HEK293 (cell line): Measurements from ENCODE around the gene KRCC1.

Source experiments
- CTCF ChIA-PET: fragments of 350-600 bp; formaldehyde crosslinking; extraction: SDS; loops from one replicate; lab custom pipeline; 2021; ENCODE audit warnings: antibody characterized with exemption; lab: Yijun Ruan, JAX
- POLR2A ChIA-PET: fragments of 300-600 bp; formaldehyde crosslinking; extraction: SDS; loops from one replicate; lab custom pipeline; 2020; ENCODE audit warnings: antibody characterized with exemption, inconsistent platforms; lab: Yijun Ruan, JAX
- H3K27ac ChIP-seq: fragments of 200-500 bp; sonication (Bioruptor generic); 2 replicates; pipeline ENCODE4 v1.5.1; 2014; ENCODE audit warnings: low read depth, low read length, control low read depth, inconsistent platforms; ENCODE audit errors: extremely low read depth
- H3K36me3 ChIP-seq, 2 experiments: fragments of 200-500 bp in 1 of 2; sonication (Bioruptor generic) in 1 of 2; 1 replicate in 1 of 2; 2 replicates in 1 of 2; pipeline ENCODE4 v1.5.1; 2014 to 2017; ENCODE audit warnings: inconsistent platforms in 2 of 2, low read length in 2 of 2; ENCODE audit not compliant: control insufficient read depth in 2 of 2, insufficient read depth in 1 of 2
- H3K4me1 ChIP-seq: fragments of 200-500 bp; sonication (Bioruptor generic); 2 replicates; pipeline ENCODE4 v1.5.1; 2014; ENCODE audit warnings: mild to moderate bottlenecking, low read length, inconsistent platforms; ENCODE audit not compliant: control insufficient read depth, insufficient read depth
- H3K4me3 ChIP-seq: 2 replicates; pipeline ENCODE4 v1.5.1; 2011; ENCODE audit warnings: low read depth, mild to moderate bottlenecking, control low read depth, low read length, moderate library complexity
- H3K9me3 ChIP-seq: fragments of 200-500 bp; sonication (Bioruptor generic); 2 replicates; pipeline ENCODE4 v1.5.1; 2014; ENCODE audit warnings: low read depth, low read length, inconsistent platforms; ENCODE audit not compliant: control insufficient read depth, insufficient read depth
- HOXC10 ChIP-seq: sonication (generic); formaldehyde crosslinking; IDR thresholded peaks from 2 replicates; pipeline ENCODE4 v1.8.1; 2023; ENCODE audit warnings: mild to moderate bottlenecking, missing genetic modification reagents
- KLF10 ChIP-seq: fragments of 450-650 bp; IDR thresholded peaks from 2 replicates; pipeline ENCODE4 v1.5.1; 2018; ENCODE audit warnings: missing biosample characterization, mild to moderate bottlenecking, missing genetic modification characterization
- KLF17 ChIP-seq: fragments of 450-650 bp; formaldehyde crosslinking; IDR thresholded peaks from 2 replicates; pipeline ENCODE4 v1.5.1; 2016; ENCODE audit warnings: missing biosample characterization, missing genetic modification characterization
- KLF8 ChIP-seq: fragments of 450-650 bp; formaldehyde crosslinking; IDR thresholded peaks from 2 replicates; pipeline ENCODE4 v1.5.1; 2016; ENCODE audit warnings: missing biosample characterization, missing genetic modification characterization
- SCRT1 ChIP-seq: fragments of 450-650 bp; formaldehyde crosslinking; IDR thresholded peaks from 2 replicates; pipeline ENCODE4 v1.5.1; 2016; ENCODE audit warnings: missing biosample characterization, missing genetic modification characterization, borderline replicate concordance
- SP2 ChIP-seq: fragments of 450-650 bp; formaldehyde crosslinking; IDR thresholded peaks from 2 replicates; pipeline ENCODE4 v1.5.1; 2016; ENCODE audit warnings: missing biosample characterization, missing genetic modification characterization
- TCF7L2 ChIP-seq: IDR thresholded peaks from 2 replicates; pipeline ENCODE4 v1.6.1; 2011; ENCODE audit warnings: low read depth, mild to moderate bottlenecking, inconsistent platforms, low read length, moderate library complexity, borderline replicate concordance
- YY2 ChIP-seq: fragments of 450-650 bp; formaldehyde crosslinking; IDR thresholded peaks from 2 replicates; pipeline ENCODE4 v1.5.1; 2016; ENCODE audit warnings: missing biosample characterization, missing genetic modification characterization
- ZBTB48 ChIP-seq: fragments of 450-650 bp; formaldehyde crosslinking; IDR thresholded peaks from 2 replicates; pipeline ENCODE4 v1.5.1; 2016; ENCODE audit warnings: missing biosample characterization, missing genetic modification characterization
- ZFP69B ChIP-seq: fragments of 450-650 bp; formaldehyde crosslinking; IDR thresholded peaks from 2 replicates; pipeline ENCODE4 v1.5.1; 2016; ENCODE audit warnings: missing biosample characterization, missing genetic modification characterization
- ZNF112 ChIP-seq: fragments of 450-650 bp; formaldehyde crosslinking; IDR thresholded peaks from 2 replicates; pipeline ENCODE4 v1.5.0; 2017; ENCODE audit warnings: missing biosample characterization, missing genetic modification characterization
- ZNF140 ChIP-seq: fragments of 450-650 bp; formaldehyde crosslinking; IDR thresholded peaks from 2 replicates; pipeline ENCODE4 v1.5.1; 2016; ENCODE audit warnings: missing biosample characterization, missing genetic modification characterization
- ZNF248 ChIP-seq: fragments of 450-650 bp; formaldehyde crosslinking; IDR thresholded peaks from 2 replicates; pipeline ENCODE4 v1.5.1; 2017; ENCODE audit warnings: missing biosample characterization, missing genetic modification characterization
- ZNF302 ChIP-seq: fragments of 450-650 bp; formaldehyde crosslinking; IDR thresholded peaks from 2 replicates; pipeline ENCODE4 v1.5.1; 2016; ENCODE audit warnings: missing biosample characterization, missing genetic modification characterization, low read depth
- ZNF488 ChIP-seq: fragments of 450-650 bp; formaldehyde crosslinking; IDR thresholded peaks from 2 replicates; pipeline ENCODE4 v1.5.1; 2016; ENCODE audit warnings: missing biosample characterization, missing genetic modification characterization
- ZNF510 ChIP-seq: fragments of 450-650 bp; formaldehyde crosslinking; IDR thresholded peaks from 2 replicates; pipeline ENCODE4 v1.5.1; 2018; ENCODE audit warnings: mild to moderate bottlenecking, missing genetic modification characterization, missing biosample characterization; ENCODE audit not compliant: insufficient replicate concordance
- ZNF530 ChIP-seq: fragments of 450-650 bp; formaldehyde crosslinking; IDR thresholded peaks from 2 replicates; pipeline ENCODE4 v1.5.1; 2016; ENCODE audit warnings: low read depth, missing biosample characterization, missing genetic modification characterization
- ZNF548 ChIP-seq: fragments of 450-650 bp; formaldehyde crosslinking; IDR thresholded peaks from 2 replicates; pipeline ENCODE4 v1.5.1; 2016; ENCODE audit warnings: missing biosample characterization, missing genetic modification characterization
- ZNF580 ChIP-seq: fragments of 450-650 bp; formaldehyde crosslinking; IDR thresholded peaks from 2 replicates; pipeline ENCODE4 v1.5.1; 2016; ENCODE audit warnings: missing biosample characterization, missing genetic modification characterization
- ZNF623 ChIP-seq: fragments of 450-650 bp; formaldehyde crosslinking; IDR thresholded peaks from 2 replicates; pipeline ENCODE4 v1.5.1; 2016; ENCODE audit warnings: missing biosample characterization, missing genetic modification characterization
- ZNF624 ChIP-seq: fragments of 450-650 bp; formaldehyde crosslinking; IDR thresholded peaks from 2 replicates; pipeline ENCODE4 v1.5.1; 2017; ENCODE audit warnings: missing biosample characterization, missing genetic modification characterization
- ZNF654 ChIP-seq: fragments of 450-650 bp; formaldehyde crosslinking; IDR thresholded peaks from 2 replicates; pipeline ENCODE4 v1.5.1; 2016; ENCODE audit warnings: low read depth, missing biosample characterization, missing genetic modification characterization
- ZNF664 ChIP-seq: fragments of 450-650 bp; formaldehyde crosslinking; IDR thresholded peaks from 2 replicates; pipeline ENCODE4 v1.5.1; 2016; ENCODE audit warnings: missing biosample characterization, missing genetic modification characterization
- ZNF677 ChIP-seq: fragments of 450-650 bp; IDR thresholded peaks from 2 replicates; pipeline ENCODE4 v1.5.0; 2018; ENCODE audit warnings: missing biosample characterization, mild to moderate bottlenecking, missing genetic modification characterization, moderate library complexity
- ZNF777 ChIP-seq: fragments of 450-650 bp; formaldehyde crosslinking; IDR thresholded peaks from 2 replicates; pipeline ENCODE4 v1.5.1; 2017; ENCODE audit warnings: missing biosample characterization, missing genetic modification characterization, borderline replicate concordance
- TF ChIP-seq, protein P1 (sequence below): fragments of 450-650 bp; formaldehyde crosslinking; IDR thresholded peaks from 2 replicates; pipeline ENCODE4 v1.5.1; 2016; ENCODE audit warnings: missing biosample characterization, missing genetic modification characterization, borderline replicate concordance
- TF ChIP-seq, protein P2 (sequence below): fragments of 450-650 bp; formaldehyde crosslinking; IDR thresholded peaks from 2 replicates; pipeline ENCODE4 v1.5.1; 2016; ENCODE audit warnings: missing biosample characterization, missing genetic modification characterization
- TF ChIP-seq, protein P3 (sequence below): fragments of 450-650 bp; formaldehyde crosslinking; IDR thresholded peaks from 2 replicates; pipeline ENCODE4 v1.5.1; 2016; ENCODE audit warnings: missing biosample characterization, missing genetic modification characterization

Gene KRCC1

GRCh38 chr2:88038263-88039105 is 17.1 kb downstream of the KRCC1 start:
- POLR2A ChIA-PET, result interaction anchor here (0.6 kb wide), 1 partner anchor 1939 kb away, joined by 3 read pairs; no protein-coding TSS in a partner anchor
- Histone ChIP-seq H3K4me1 (no peaks in the 10 kb centered on the region), H3K27ac (no peak overlapping the region), H3K4me3 (no peak overlapping the region)
- CTCF ChIA-PET, result interaction anchor here (0.8 to 1.4 kb wide), 3 partner anchors 21 to 37 kb away, joined by 3 to 4 read pairs (median 3); no protein-coding TSS in a partner anchor
- TF ChIP-seq, protein P1, sequence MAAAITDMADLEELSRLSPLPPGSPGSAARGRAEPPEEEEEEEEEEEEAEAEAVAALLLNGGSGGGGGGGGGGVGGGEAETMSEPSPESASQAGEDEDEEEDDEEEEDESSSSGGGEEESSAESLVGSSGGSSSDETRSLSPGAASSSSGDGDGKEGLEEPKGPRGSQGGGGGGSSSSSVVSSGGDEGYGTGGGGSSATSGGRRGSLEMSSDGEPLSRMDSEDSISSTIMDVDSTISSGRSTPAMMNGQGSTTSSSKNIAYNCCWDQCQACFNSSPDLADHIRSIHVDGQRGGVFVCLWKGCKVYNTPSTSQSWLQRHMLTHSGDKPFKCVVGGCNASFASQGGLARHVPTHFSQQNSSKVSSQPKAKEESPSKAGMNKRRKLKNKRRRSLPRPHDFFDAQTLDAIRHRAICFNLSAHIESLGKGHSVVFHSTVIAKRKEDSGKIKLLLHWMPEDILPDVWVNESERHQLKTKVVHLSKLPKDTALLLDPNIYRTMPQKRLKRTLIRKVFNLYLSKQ (tag by site-specific recombination), result no peak
- no peak for TF ChIP-seq ZNF623 (tag by site-specific recombination)
- no peak for TF ChIP-seq ZNF580 (tag by site-specific recombination)
- TF ChIP-seq KLF10 (tag by site-specific recombination), result no peak
- TF ChIP-seq ZNF548 (tag by site-specific recombination), result no peak
- no peak for TF ChIP-seq YY2
- TF ChIP-seq ZNF530 (tag by site-specific recombination), result no peak
- TF ChIP-seq ZNF488 (tag by site-specific recombination), result no peak
- TF ChIP-seq ZNF248 (tag by site-specific recombination), result no peak
- TF ChIP-seq ZNF654 (tag by site-specific recombination), result no peak
- TF ChIP-seq ZNF664 (tag by site-specific recombination), result no peak
- no peak for TF ChIP-seq HOXC10 (CRISPR knock-in tag)
- no peak for TF ChIP-seq ZFP69B (tag by site-specific recombination)
- TF ChIP-seq SCRT1 (tag by site-specific recombination), result no peak
- no peak for TF ChIP-seq SP2 (tag by site-specific recombination)
- TF ChIP-seq, protein P2, sequence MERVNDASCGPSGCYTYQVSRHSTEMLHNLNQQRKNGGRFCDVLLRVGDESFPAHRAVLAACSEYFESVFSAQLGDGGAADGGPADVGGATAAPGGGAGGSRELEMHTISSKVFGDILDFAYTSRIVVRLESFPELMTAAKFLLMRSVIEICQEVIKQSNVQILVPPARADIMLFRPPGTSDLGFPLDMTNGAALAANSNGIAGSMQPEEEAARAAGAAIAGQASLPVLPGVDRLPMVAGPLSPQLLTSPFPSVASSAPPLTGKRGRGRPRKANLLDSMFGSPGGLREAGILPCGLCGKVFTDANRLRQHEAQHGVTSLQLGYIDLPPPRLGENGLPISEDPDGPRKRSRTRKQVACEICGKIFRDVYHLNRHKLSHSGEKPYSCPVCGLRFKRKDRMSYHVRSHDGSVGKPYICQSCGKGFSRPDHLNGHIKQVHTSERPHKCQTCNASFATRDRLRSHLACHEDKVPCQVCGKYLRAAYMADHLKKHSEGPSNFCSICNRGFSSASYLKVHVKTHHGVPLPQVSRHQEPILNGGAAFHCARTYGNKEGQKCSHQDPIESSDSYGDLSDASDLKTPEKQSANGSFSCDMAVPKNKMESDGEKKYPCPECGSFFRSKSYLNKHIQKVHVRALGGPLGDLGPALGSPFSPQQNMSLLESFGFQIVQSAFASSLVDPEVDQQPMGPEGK (tag by site-specific recombination), result no peak
- no peak for TF ChIP-seq ZNF624 (tag by site-specific recombination)
- TF ChIP-seq ZNF112 (tag by site-specific recombination), result no peak
- no peak for TF ChIP-seq KLF8 (tag by site-specific recombination)
- TF ChIP-seq ZNF302 (tag by site-specific recombination), result no peak
- TF ChIP-seq, all 188 proteins: peak for 0
- H3K9me3 ChIP-seq, result no peaks in the 10 kb centered on the region
- H3K36me3 ChIP-seq, result peaks cover 7 to 11% of the 10 kb centered on the region in 2 experiments; a peak in 1 of 3 replicates

- no peak overlapping the region for H3K4me3 ChIP-seq
- ChIA-PET CTCF (interaction anchor here (1.4 kb wide), 1 partner anchor 24 kb away, joined by 3 read pairs; no protein-coding TSS in a partner anchor), POLR2A (no interaction called here)
- H3K27ac ChIP-seq, result no peak overlapping the region
- peaks cover 7 to 16% of the 10 kb centered on the region in 2 experiments; a peak in 2 of 3 replicates for H3K36me3 ChIP-seq
- no peaks in the 10 kb centered on the region for H3K9me3 ChIP-seq
- H3K4me1 ChIP-seq, result no peaks in the 10 kb centered on the region
- TF ChIP-seq ZNF654 (tag by site-specific recombination) (no peak), ZNF140 (tag by site-specific recombination) (no peak), ZNF510 (tag by site-specific recombination) (no peak), ZNF677 (no peak), ZBTB48 (no peak), KLF17 (tag by site-specific recombination) (no peak), ZNF777 (tag by site-specific recombination) (no peak), TCF7L2 (no peak), ZNF302 (tag by site-specific recombination) (no peak)
- TF ChIP-seq, protein P3, sequence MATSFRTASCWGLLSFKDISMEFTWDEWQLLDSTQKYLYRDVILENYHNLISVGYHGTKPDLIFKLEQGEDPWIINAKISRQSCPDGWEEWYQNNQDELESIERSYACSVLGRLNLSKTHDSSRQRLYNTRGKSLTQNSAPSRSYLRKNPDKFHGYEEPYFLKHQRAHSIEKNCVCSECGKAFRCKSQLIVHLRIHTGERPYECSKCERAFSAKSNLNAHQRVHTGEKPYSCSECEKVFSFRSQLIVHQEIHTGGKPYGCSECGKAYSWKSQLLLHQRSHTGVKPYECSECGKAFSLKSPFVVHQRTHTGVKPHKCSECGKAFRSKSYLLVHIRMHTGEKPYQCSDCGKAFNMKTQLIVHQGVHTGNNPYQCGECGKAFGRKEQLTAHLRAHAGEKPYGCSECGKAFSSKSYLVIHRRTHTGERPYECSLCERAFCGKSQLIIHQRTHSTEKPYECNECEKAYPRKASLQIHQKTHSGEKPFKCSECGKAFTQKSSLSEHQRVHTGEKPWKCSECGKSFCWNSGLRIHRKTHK (tag by site-specific recombination), result no peak
Measured at GRCh38 chr2:88036606-88037005, 19.0 kb downstream of the KRCC1 start.
